ENCODE data around the gene ZC3H14.

ZC3H14 gene

GRCh38 chr14:88660056-88660455, 97.2 kb downstream of the ZC3H14 start:
- DNase-seq: no peak
- in situ Hi-C loops (cut with MboI; ENCODE audit: low pct_unique_long_range_greater_than_20kb, low sequenced_read_pairs): no loop called here

- DNase-seq: peak; percentile 76
- in situ Hi-C loops (cut with MboI; ENCODE audit: low pct_unique_long_range_greater_than_20kb, low sequenced_read_pairs): no loop called here
These were observed 104.9 kb downstream of the ZC3H14 start for GRCh38 chr14:88667555-88668273.

- DNase-seq: no peak
- in situ Hi-C loops (cut with MboI; ENCODE audit: low pct_unique_long_range_greater_than_20kb, low sequenced_read_pairs): no loop called here
These were observed 105.7 kb downstream of the ZC3H14 start for GRCh38 chr14:88668448-88669116.

GRCh38 chr14:88669346-88669745, 106.5 kb downstream of the ZC3H14 start:
- in situ Hi-C loops (cut with MboI; ENCODE audit: low pct_unique_long_range_greater_than_20kb, low sequenced_read_pairs): no loop called here
- DNase-seq: no peak

Data from KBM-7 (cell line).